ENCODE results near the gene MRPL39. TPM values are rescaled to one million over a fixed set of nuclear protein-coding genes. Genes with fewer than 3 reads are reported as not detected.

Gene MRPL39
- total and polyA plus RNA-seq, 2 donors from 2014 or later = 24.1 to 52.7 TPM

GRCh38 chr21:25608044-25608737, 910 bp upstream of the MRPL39 start:
- Histone ChIP-seq H3K4me1 (ENCODE audit: control insufficient read depth in 2 of 3, insufficient read depth in 2 of 3, low read depth in 1 of 3, low read length in 3 of 3) (peaks cover 0 to 12% (median 0%) of the 10 kb centered on the region in 3 donors), H3K36me3 (ENCODE audit: control insufficient read depth in 2 of 3, insufficient read depth in 3 of 3, low read length in 3 of 3) (peaks cover 0 to 6% (median 0%) of the 10 kb centered on the region in 3 donors), H3K9me3 (ENCODE audit: control insufficient read depth in 2 of 3, insufficient read depth in 1 of 3, low read length in 3 of 3) (no peaks in the 10 kb centered on the region), H3K4me3 (ENCODE audit: low read length in 3 of 3) (peak overlapping the region; percentile 89 to 92 (median 90)), H3K27me3 (ENCODE audit: control insufficient read depth, insufficient read depth, low read length) (no peaks in the 10 kb centered on the region), H3K27ac (ENCODE audit: low read depth in 2 of 2, low read length in 2 of 2) (no peak overlapping the region), H3K9ac (ENCODE audit: low read length in 3 of 3) (peak overlapping the region; percentile 12 to 84 (median 26))
- FAIRE-seq (peak; percentile 52), DNase-seq (peak; percentile 84 to 91 (median 88))
- peak; percentile 96 for TF ChIP-seq CTCF (IDR thresholded peaks at IDR 0.05; ENCODE audit: borderline replicate concordance, extremely low read depth, insufficient read depth)
- intact Hi-C loops (cut with DNase I) = no loop called here

- Histone ChIP-seq H3K9me3 (ENCODE audit: control insufficient read depth in 2 of 3, insufficient read depth in 1 of 3, low read length in 3 of 3) (no peaks in the 10 kb centered on the region), H3K4me1 (ENCODE audit: control insufficient read depth in 2 of 3, insufficient read depth in 2 of 3, low read depth in 1 of 3, low read length in 3 of 3) (no peaks in the 10 kb centered on the region), H3K36me3 (ENCODE audit: control insufficient read depth in 2 of 3, insufficient read depth in 3 of 3, low read length in 3 of 3) (peaks cover 10 to 32% (median 17%) of the 10 kb centered on the region in 3 donors), H3K27ac (ENCODE audit: low read depth in 2 of 2, low read length in 2 of 2) (no peak overlapping the region), H3K9ac (ENCODE audit: low read length in 3 of 3) (no peak overlapping the region), H3K27me3 (ENCODE audit: control insufficient read depth, insufficient read depth, low read length) (no peaks in the 10 kb centered on the region), H3K4me3 (ENCODE audit: low read length in 3 of 3) (no peak overlapping the region)
- FAIRE-seq = no peak
- intact Hi-C loops (cut with DNase I) = no loop called here
- TF ChIP-seq CTCF (IDR thresholded peaks at IDR 0.05; ENCODE audit: borderline replicate concordance, extremely low read depth, insufficient read depth) = no peak
- no peak for DNase-seq
Measured at GRCh38 chr21:25589887-25590286, 17.4 kb downstream of the MRPL39 start.

GRCh38 chr21:25586791-25587190, 20.5 kb downstream of the MRPL39 start:
- peaks cover 4 to 17% (median 6%) of the 10 kb centered on the region in 3 donors for H3K36me3 ChIP-seq (ENCODE audit: control insufficient read depth in 2 of 3, insufficient read depth in 3 of 3, low read length in 3 of 3)
- no peak overlapping the region for H3K27ac ChIP-seq (ENCODE audit: low read depth in 2 of 2, low read length in 2 of 2)

More at GRCh38 chr21:25586791-25587190, 20.5 kb downstream of the MRPL39 start:
- H3K4me1 ChIP-seq (ENCODE audit: control insufficient read depth in 2 of 3, insufficient read depth in 2 of 3, low read depth in 1 of 3, low read length in 3 of 3) = no peaks in the 10 kb centered on the region
- no peak for DNase-seq
- H3K9ac ChIP-seq (ENCODE audit: low read length in 3 of 3) = no peak overlapping the region
- TF ChIP-seq CTCF (IDR thresholded peaks at IDR 0.05; ENCODE audit: borderline replicate concordance, extremely low read depth, insufficient read depth) = no peak
- H3K9me3 ChIP-seq (ENCODE audit: control insufficient read depth in 2 of 3, insufficient read depth in 1 of 3, low read length in 3 of 3) = no peaks in the 10 kb centered on the region
- no peak for FAIRE-seq
- intact Hi-C loops (cut with DNase I) = no loop called here
- H3K4me3 ChIP-seq (ENCODE audit: low read length in 3 of 3) = no peak overlapping the region
- no peaks in the 10 kb centered on the region for H3K27me3 ChIP-seq (ENCODE audit: control insufficient read depth, insufficient read depth, low read length)
